Fibroblast of the conjunctiva (primary cell): ENCODE results near the gene TES.

Experiments
- DNase-seq: peaks from one replicate; pipeline ENCODE4 v3.0.0-alpha.2; 2010; ENCODE audit warnings: low read depth

Gene TES

DNA sequence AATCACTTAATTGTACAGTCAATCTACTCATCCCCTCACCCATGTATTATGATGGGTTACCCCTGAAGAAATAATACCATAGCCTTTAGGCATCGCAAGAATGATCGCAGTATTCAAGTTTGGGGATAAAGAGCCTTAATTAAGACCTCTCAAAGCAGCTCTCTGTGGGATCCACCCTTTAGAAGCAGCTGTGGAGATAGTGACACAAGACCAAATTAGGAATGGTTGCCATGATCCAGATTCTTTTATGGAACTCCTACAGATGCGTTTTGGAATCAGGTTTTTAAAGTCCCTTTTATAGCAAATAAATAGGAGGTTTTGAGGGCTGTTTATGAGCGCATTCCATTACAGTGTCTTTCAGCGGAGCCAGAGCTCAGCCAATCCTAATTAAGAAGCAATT is 12.2 kb downstream of the TES start:
- no peak for DNase-seq

DNA sequence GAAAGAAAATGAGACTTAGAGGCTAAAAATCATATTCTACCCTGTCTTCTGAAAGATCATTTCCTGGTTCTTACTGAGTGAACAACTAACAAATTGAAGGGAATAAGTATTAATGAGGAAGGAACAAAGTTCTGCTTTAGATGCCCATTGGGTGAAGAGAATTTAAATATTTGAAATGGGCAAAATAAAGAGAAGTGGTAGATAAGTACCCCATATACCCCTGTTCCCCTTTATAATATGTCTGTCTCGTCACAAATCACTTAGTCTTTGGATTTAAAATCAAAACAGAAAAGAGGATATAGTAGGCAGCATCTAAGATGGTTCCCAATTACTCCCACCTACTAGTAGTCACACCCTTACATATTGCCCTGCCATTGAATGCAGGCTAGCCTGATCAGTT is 13.2 kb downstream of the TES start:
- no peak for DNase-seq

DNA sequence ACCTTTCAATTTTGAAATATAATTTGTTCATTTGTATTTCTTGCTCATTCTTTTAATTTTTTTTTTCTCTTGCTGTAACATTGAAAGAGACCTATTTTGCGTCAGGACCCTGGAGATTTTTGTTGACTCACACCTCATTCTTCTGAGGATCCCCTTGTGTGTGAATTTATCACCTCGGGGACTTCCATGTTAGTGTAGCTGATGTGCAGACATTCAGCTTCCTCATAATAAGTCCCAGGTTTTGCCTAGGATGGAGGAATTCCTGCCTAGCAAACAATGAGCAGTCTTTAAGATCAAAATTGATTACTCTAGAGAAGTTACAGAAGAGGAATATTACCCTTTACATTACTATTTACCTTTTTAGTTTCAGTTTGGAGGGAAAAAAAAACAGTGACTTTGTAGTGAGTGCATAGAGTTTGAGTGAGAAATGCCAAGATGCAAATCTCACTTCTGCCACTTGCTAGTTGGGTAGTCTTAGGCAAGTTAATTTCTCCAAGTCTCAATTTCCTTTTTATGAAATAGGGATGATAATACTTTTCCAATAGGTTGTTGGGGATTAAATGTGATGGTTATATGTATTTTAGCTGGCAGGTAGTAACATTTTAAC is 14.3 kb downstream of the TES start:
- no peak for DNase-seq

DNA sequence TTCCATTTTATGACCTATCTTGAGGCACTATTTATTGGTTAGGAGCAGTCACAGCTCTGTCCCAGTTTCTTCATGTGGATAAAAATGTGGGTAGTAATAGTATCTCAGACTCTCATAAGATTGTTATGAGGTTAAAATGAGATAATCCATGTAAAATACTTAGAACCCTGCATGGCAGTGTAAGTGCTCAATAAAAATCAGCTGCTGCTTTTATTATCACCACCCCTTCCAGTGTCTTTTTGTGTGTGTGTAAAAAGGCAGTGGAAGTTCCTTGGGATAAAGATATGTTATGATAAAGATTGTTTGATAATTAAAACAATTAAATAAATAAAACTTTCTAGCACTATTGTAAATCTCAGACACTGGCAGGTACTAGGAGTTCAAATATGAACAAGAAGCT is 15.5 kb downstream of the TES start:
- DNase-seq = no peak

DNA sequence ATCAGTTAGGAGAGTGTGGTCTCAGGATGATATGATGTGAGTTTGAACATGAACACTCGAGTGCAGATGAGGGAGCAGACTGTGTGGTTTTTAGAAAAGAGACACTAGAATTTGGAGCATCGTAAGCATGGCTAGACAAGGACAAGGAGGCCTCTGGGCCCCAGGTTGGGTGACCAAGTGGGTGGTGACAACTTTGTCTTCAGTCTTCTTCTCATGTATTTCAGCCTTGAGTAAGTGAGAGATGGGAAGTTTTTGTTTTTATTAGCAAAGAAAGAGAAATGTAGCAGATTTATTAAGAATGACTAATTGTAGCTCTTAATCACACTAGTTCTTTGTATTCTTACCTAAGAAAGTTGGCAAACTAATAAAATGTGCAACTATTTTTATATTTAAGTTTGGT is 16.3 kb downstream of the TES start:
- no peak for DNase-seq

DNA sequence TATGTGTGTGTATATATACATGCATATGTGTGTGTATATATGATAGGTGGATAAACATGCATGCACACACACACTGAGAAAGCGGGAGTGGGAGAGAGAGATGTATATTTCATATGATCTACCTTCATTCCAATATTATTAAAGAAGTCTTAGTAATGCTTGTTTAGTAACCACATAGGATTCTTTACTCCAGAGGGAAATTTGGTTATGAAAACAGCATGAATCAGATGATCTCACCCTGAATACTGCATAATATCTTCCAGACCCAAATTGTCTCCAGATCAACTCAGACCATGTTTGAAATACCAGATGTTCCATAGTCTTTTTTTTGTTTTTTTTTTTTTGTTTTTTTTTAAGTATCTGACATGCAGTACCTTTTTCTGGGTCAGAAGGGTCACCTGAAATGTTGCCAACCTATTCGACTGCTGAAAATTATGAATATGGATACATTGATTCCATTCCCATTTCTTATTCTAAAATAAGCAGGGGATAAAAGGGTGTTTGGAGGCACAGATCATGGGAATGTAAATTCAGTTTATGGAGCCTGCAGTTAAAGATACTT is 17.4 kb downstream of the TES start:
- peak; percentile 80 for DNase-seq

DNA sequence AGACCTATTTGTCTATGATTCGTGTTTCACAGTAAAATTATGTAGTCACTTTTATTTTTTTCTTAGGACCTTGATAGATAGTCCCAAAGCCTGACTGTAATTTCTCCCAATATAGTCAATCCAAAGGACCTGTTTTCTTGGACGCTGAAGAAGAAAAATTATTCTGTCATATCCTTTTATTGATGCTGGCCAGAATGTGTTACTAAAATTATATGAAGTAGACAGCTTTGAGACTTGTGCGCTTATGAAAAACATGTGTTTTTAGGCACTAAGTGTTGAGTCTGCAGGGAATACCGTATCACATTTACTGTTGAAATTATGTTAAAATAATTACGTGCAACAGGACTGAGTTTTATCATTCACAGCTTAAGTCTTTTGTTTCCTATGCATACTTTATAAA is 17.9 kb downstream of the TES start:
- no peak for DNase-seq

DNA sequence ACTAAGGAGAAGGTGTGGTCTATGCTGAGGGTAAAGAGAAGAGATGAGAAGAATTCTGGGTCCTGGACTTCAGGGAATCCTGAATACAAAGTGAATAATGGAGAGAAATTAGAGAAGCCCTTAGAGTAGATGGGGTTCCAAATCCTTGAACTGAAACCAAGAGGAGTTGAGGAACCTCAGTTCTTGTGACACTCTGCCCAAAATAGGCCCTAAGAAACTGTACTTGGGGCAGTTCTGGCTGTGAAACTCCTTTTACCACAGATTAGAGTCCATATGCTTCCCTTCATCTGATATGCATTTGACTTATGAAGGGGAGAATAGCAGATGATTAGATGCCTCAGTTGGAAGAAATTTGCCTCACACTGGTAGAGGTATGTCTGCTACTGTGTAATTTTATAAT is 19.0 kb downstream of the TES start:
- DNase-seq = no peak

DNA sequence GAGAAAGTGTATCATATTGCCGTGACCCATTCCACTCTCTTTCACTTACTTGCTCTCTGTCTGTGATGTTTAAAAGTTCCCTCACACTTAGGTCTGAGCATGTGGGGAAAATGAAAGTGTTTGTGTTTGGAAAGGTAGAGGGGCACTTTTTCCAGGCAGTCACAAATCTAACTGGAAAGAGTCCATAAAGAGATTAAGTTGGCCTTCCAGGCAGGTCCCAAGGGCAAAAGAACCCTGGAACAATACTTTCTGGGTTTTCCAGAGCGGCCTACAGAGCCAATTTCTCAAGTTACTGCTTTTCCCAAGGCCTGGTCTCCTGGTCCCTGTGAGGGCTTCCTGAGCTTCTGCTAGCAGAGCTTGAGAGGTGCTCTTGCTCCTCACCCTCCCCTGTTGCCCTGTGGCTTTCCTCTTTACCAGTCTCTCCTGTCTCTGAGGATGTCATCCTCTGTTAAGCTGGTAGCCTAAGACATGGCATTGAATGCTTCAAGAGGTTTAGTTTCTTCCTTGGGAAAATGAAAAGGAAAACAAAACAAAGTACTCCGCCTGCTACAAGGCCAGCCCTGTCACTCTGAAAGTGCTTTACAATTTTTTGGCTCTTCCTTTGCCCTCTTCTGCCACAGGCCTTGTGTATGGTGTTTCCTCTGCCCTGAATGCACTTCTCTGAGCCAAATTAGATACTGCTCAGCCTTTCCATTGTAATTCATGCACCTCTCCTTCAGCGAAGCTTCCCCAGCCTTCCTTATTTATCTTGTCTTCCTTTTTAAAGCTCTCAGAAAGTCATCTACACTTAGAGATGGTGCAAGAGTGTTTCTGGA is 20.1 kb downstream of the TES start:
- DNase-seq = no peak

DNA sequence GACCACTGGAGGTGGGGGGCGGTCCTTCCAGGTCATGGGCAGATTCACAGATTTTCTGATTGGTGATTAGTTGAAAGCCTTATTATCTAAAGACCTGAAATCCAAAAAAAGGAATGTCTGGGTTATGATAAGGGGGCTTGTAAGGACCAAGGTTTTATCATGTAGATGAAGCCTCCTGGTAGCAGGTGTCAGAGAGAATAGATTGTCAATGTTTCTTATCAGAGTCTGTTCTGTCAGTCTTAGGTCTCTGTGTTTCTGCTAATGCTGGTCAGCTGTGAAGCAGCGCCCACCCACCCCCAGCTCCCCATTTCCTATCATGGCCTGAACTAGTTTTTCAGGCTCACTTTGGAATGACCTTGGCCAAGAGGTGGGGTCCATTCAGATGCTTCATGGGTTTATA is 21.2 kb downstream of the TES start:
- no peak for DNase-seq

DNA sequence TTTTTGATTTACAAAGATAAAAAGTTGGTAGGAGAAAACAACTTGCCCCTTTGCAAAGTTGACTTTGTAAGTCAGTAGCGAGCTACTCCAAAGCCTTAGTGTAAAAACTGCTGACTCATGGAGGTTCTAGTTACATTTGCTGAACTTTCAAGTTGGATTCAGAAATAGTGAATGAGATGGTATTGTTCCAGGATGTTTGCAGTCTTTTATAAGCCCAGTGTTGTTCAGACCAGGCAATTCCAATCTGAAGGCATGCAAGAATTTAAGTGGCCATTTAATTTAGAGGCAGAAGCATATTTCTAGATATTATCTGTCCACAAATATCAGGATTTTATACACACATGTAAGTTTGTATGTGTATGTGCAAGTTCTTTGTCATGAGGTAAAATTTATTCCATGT is 21.6 kb downstream of the TES start:
- peak; percentile 69 for DNase-seq

DNA sequence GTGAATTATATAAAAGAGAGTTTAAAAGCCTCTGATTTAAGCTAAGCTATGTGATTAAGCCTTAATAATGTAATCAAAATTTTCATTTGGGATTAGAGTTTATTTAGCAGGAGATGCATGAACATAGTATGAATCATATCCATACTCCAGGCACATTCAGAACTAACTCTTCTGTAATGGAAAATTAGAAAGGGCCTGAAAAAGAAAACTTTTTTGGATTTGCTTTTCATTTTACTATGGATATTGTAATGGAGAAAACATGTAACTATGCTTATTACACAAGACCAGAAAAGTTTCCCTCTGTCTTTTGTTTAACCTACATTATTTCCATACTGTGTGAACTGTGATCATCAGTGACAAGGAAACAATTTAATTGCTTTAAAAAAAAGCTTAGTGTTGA is 22.0 kb downstream of the TES start:
- no peak for DNase-seq

DNA sequence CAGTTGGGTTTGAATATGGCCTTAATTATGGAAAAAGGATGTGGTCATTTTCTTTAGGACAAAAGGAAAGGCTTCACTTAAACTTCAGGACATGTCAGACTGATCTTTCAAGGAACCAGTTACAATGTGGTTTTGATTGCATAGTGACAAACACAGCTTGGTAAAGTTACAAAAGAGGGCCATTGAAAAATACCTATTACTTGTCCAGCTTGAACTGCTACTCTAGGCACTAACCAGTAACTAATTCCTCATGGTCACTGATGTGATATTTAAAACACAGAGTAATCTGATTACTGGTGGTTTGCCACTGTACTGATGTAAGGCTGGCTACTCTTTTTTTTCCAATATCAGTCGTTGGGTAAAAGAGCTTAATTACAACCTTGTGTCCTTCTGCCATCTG is 22.6 kb downstream of the TES start:
- DNase-seq = no peak

DNA sequence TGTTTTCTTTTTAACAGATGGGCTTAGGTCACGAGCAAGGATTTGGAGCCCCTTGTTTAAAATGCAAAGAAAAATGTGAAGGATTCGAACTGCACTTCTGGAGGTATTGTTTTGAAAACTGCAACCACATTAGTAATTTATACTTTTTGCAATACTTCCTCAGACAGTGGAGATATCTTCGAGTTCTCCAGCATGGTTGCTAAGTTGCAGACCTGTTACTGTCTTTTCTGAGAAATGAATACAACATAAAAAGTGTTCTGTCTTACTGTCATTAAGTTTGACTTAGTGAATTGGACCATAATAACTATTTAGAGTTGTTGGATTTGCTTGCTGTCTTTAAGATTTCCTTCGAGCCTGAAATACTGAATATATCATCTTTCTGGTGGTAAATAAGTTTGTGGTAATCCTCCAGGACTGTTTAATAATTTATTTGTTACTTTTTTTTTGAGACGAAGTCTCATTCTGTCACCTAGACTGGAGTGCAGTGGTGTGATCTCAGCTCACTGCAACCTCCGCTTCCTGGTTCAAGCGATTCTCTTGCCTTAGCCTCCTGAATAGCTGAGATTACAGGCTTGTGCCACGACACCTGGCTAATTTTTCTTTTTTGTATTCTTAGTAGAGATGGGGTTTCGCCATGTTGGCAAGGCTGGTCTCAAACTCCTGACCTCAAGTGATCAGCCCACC is 24.3 kb downstream of the TES start:
- no peak for DNase-seq

DNA sequence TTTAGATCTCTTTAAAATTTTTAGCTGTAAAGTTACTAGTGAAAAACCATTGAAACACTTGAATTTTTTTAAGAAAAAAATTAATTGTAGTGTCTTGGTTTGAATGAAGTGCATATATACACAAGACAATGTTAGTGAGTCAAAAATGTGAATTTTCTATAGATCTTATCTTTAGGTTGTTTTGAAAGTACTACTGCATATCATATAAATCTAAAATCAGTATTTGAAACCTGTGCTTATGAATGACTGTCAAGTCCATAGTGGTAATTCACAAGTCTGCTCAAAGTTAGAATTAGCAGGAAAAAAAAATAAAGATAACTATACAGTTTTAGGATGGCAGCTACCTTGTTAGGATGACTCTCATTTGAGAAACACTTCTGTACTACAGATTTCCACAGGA is 25.0 kb downstream of the TES start:
- DNase-seq = no peak

DNA sequence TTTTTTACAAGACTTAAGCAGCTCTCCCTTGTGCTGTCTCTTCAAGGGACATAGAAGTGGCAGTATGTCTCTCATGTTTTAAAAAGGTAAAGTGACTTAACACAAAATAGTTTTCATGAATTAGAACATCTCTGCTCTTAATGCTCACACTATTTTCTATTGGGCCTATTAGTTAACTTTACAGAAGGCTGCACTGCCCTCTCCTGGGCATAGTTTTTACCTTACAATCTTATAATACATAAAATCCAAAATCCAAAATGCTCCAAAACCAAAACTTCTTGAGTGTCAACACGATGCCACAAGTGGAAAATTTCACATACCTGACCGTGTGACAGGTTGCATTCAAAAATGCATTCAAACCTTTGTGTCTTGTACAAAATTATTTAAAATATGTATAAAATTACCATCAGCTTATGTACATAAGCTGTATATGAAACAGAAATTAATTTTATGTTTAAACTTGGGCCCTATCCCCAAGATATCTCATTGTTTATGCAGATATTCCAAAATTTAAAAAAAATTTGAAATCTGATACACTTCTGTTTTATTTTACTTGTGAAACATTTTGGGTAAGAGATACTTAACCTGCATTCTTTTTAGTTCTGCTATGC is 25.8 kb downstream of the TES start:
- DNase-seq = no peak

DNA sequence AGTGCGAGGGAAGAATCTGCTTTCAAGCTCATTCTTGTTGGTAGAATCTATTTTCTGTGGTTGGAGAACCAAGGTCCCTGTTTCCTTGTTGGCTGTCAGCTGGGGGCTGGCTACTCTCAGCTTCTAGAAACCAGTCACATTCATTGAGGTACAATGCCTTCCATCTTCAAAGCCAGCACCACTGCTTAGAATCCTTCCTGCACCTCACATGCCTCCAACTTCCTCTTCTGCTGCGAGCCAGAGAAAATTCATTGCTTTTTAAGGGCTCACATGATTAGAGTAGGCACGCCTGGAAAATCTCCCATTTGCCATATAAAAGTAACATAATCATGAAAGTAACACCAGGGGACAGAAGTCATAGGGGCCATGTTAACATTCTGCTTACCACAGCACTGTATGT is 28.7 kb downstream of the TES start:
- no peak for DNase-seq

DNA sequence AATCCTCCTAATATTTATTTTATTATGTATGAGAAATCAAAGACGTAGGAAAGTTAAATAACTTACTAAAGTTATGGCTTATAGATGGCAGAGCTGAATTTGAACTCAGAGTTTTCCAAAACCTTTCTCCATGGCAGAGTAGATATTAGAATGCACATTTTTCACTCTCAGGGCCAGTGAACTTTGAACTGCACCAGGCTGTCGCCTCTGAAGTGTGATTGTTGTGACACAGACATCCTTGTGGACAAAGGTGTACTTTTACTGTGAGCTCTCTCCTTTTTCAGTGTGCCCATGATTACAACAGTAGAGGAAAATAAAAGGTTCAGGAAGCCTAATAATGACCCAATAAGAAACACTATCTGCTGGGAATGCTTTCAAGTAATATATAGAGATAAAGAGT is 29.1 kb downstream of the TES start:
- no peak for DNase-seq

DNA sequence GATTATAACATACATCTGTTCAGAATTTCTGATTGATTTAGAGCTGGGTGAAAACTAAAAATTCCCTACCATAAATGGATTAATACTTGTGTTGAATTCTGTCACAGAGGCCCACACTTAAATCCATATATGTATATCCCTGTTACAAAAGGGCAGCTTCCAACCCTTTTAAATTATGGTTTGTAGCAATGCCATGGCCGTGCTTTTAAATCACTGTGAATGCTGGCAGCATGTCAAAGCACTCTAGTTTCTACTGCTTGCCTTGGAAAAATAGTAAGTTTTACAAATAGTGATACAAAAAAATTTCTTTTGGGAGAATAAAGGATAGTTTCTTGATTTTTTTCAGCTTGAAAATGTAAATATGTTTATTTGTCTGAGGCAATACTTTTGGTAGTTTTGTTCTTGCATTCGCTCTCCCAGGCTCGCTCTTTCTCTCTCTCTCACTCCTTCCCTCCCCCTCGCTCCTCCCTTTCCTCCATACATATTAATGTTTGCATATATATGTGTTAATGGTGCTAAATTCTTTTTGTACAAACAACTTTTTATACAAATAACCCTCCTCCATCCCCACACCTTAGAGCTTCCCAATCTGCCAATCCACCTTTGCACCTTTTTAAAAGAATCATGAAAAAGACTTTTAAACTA is 29.8 kb downstream of the TES start:
- DNase-seq = no peak

DNA sequence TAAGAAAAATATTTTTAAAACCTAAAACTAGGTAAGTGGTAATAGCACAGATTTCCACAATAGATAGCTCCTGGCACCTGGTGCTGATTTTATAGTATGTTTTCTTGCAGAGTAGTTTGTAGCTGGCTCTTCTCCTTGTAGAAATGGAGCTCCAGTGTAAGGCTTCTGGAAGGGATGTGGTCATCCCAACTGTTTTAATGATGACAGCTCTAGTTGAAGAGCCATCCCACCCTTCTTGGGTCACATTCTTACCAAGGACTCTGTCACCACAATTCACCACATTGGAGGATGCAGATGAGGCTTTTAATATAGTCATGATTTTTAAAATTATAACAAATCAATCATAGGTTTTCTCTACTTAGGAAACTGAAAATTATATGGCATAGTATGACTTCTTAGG is 31.0 kb downstream of the TES start:
- DNase-seq = no peak

DNA sequence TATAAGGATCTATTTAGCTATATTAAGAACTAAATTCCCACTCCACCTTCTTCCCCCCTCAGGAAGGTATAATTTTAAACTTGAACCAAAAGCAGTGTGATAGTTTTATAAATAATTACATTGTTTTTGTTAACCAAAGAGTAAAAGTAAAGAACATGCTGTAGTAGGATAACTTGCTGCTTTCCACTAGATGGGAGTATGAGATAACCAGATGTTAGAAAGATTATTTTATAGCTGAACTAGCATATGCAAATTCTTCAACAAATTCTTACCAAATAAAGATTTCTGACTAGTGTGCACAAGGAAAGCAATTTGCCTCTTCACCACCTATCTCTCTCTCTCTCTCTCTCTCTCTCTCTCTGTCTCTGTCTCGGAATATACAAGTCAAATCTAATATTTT is 31.8 kb downstream of the TES start:
- no peak for DNase-seq

DNA sequence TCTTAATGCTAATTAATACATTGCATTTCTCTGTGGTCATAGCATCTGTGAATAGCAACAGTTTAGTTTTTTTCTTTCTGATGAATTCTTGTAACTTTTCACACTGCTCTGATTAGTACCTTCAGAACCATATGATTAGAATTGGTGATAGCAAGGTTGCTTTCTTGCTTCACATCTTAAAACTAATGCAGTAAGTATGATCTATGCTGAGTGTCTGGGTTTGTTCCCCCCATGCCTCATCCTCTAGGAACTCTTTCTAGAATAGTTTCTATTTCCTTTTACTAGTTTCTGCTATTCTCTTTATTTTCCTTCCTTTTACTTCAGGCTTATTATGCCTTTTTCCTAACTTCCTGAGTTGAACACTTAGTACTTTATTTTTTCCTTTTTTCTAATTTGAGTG is 32.4 kb downstream of the TES start:
- DNase-seq = no peak
